AG04450 (cell line): ENCODE results near the gene SYPL1. TPM values are rescaled to one million over a fixed set of nuclear protein-coding genes. Genes with fewer than 3 reads are reported as not detected.

Experiments used
- CTCF ChIA-PET: fragments of 300-600, 350-600 bp; formaldehyde crosslinking; extraction: SDS; loops from one replicate; lab custom pipeline; 2022; ENCODE audit warnings: antibody characterized with exemption, inconsistent platforms; lab: Charles Lee
- POLR2A ChIA-PET: fragments of 350-600 bp; formaldehyde crosslinking; extraction: SDS; loops from one replicate; lab custom pipeline; 2021; ENCODE audit warnings: antibody characterized with exemption, inconsistent platforms; lab: Yijun Ruan, JAX
- DNase-seq: peaks from one replicate; pipeline ENCODE4 v3.0.0-alpha.2; 2011; ENCODE audit warnings: low read depth, low spot score
- H3K27ac ChIP-seq: one replicate; pipeline ENCODE4 v1.5.1; 2012; ENCODE audit warnings: low read depth, low read length, control low read depth
- H3K27me3 ChIP-seq: one replicate; pipeline ENCODE4 v1.6.0; 2012; ENCODE audit warnings: low read length; ENCODE audit not compliant: control insufficient read depth, insufficient read depth
- H3K4me3 ChIP-seq: 2 replicates; pipeline ENCODE4 v1.5.1; 2011; ENCODE audit warnings: mild to moderate bottlenecking, low read depth, low read length, control low read depth
- H3K9me3 ChIP-seq: 2 replicates; pipeline ENCODE4 v1.5.1; 2012; ENCODE audit warnings: low read length; ENCODE audit not compliant: control insufficient read depth, insufficient read depth
- polyA plus RNA-seq: library from polyadenylated mRNA; depleted of rRNA; stranded (reverse); fragments of >200 nt; gene quantifications from 2 replicates; pipeline ENCODE4 v1.2.3, GENCODE V29; 2011
- TF ChIP-seq, protein P1 (sequence below): IDR thresholded peaks from 2 replicates; pipeline ENCODE4 v1.5.1; 2011; ENCODE audit warnings: low read depth, low read length, control low read depth, inconsistent platforms

SYPL1 gene
- polyA plus RNA-seq, 1 experiment: 84.7 TPM

DNA sequence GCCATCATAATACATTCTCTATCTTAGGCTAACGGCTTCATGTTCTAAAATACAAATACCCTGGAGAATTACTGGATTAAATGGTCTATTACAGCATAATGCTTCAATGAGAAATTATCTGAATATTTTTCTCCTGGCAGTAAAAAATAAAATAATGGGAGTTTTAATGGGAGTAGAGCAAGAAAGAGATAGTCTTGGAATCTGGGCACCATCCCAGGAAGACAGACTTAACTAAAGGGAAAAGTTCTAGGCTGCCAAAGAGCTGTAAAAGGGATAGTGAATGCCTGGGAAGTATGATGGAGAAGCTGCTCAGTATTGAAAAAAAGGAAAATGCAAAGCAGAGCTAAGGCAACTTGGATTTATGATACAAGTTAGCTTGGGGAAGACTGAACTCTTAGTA lies 12.1 kb upstream of the SYPL1 start:
- DNase-seq: no peak
- Histone ChIP-seq H3K9me3 (no peaks in the 10 kb centered on the region), H3K27ac (no peak overlapping the region), H3K4me3 (no peak overlapping the region), H3K27me3 (no peaks in the 10 kb centered on the region)
- ChIA-PET POLR2A (no interaction called here), CTCF (interaction anchor here (1.0 to 2.8 kb wide), 2 partner anchors 30 kb away, joined by 4 to 17 read pairs; no protein-coding TSS in a partner anchor)
- TF ChIP-seq, protein P1, sequence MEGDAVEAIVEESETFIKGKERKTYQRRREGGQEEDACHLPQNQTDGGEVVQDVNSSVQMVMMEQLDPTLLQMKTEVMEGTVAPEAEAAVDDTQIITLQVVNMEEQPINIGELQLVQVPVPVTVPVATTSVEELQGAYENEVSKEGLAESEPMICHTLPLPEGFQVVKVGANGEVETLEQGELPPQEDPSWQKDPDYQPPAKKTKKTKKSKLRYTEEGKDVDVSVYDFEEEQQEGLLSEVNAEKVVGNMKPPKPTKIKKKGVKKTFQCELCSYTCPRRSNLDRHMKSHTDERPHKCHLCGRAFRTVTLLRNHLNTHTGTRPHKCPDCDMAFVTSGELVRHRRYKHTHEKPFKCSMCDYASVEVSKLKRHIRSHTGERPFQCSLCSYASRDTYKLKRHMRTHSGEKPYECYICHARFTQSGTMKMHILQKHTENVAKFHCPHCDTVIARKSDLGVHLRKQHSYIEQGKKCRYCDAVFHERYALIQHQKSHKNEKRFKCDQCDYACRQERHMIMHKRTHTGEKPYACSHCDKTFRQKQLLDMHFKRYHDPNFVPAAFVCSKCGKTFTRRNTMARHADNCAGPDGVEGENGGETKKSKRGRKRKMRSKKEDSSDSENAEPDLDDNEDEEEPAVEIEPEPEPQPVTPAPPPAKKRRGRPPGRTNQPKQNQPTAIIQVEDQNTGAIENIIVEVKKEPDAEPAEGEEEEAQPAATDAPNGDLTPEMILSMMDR: no peak

- POLR2A ChIA-PET: no interaction called here
- CTCF ChIA-PET: no interaction called here
Measured at GRCh38 chr7:106122713-106123112, 10.6 kb upstream of the SYPL1 start.

DNA sequence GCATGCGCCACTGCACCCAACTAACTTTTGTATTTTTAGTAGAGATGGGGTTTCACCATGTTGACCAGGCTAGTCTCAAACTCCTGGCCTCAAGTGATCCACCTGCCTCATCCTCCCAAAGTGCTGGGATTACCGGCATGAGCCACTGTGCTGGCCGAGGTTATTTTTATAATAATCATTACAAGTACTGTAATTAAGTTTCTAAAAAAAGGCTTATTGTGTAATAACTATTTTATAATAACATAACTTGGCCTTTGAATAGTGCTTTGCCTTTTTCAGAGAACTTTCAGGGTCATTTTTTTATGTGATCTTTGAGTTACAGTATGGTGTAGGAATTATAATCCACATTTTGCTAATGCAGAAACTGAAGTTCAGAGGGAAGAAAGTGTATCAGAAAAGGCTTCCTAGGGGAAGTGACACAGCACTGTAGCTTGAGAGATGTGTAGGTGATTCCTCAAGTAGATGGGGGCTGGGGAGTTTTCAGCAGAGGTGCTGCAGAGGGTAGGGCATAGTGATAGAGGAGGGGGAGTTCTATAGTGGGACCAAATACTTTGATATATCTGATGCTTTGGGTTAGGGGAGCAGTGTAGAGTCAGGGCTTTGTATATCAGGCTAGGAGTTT lies 9.2 kb upstream of the SYPL1 start:
- TF ChIP-seq, protein P1: no peak
- no peak for DNase-seq
- POLR2A ChIA-PET: no interaction called here
- CTCF ChIA-PET: no interaction called here
- H3K27me3 ChIP-seq: peaks cover 2% of the 10 kb centered on the region
- no peak overlapping the region for H3K27ac ChIP-seq
- no peaks in the 10 kb centered on the region for H3K9me3 ChIP-seq
- H3K4me3 ChIP-seq: no peak overlapping the region

More at GRCh38 chr7:106122713-106123112, 10.6 kb upstream of the SYPL1 start:
- TF ChIP-seq, protein P1: no peak
- DNase-seq: no peak
- no peaks in the 10 kb centered on the region for H3K9me3 ChIP-seq
- H3K27me3 ChIP-seq: no peaks in the 10 kb centered on the region
- H3K27ac ChIP-seq: no peak overlapping the region
- no peak overlapping the region for H3K4me3 ChIP-seq

GRCh38 chr7:106120500-106120899 lies 8.4 kb upstream of the SYPL1 start:
- DNase-seq: no peak
- ChIA-PET POLR2A (no interaction called here), CTCF (interaction anchor here (1.3 kb wide), 1 partner anchor 33 kb away, joined by 3 read pairs; no protein-coding TSS in a partner anchor)
- H3K27ac ChIP-seq: no peak overlapping the region
- no peaks in the 10 kb centered on the region for H3K9me3 ChIP-seq
- no peak overlapping the region for H3K4me3 ChIP-seq
- peaks cover 2% of the 10 kb centered on the region for H3K27me3 ChIP-seq
- TF ChIP-seq, protein P1: no peak

- CTCF ChIA-PET: interaction anchor here (0.6 to 1.3 kb wide), 3 partner anchors 34 to 1221 kb away, joined by 3 to 6 read pairs (median 3); no protein-coding TSS in a partner anchor
- H3K27ac ChIP-seq: no peak overlapping the region
- POLR2A ChIA-PET: no interaction called here
Measured at GRCh38 chr7:106119719-106120118, 7.6 kb upstream of the SYPL1 start.

More at GRCh38 chr7:106119719-106120118, 7.6 kb upstream of the SYPL1 start:
- peaks cover 2% of the 10 kb centered on the region for H3K27me3 ChIP-seq
- no peaks in the 10 kb centered on the region for H3K9me3 ChIP-seq
- TF ChIP-seq, protein P1: no peak
- no peak for DNase-seq
- H3K4me3 ChIP-seq: no peak overlapping the region
